HepG2 (cell line): ENCODE data around the gene TOR4A. TPM values are rescaled to one million over a fixed set of nuclear protein-coding genes. Genes with fewer than 3 reads are reported as not detected.
A peak's percentile ranks its signal among the peaks of the same experiment; 100 is the strongest.

ENCODE experiments used
- ATF3 ChIP-seq: sonication (generic); formaldehyde crosslinking; IDR thresholded peaks from 2 replicates; pipeline ENCODE4 v1.4.0; 2020; ENCODE audit warnings: missing genetic modification reagents
- CEBPG ChIP-seq: IDR thresholded peaks from 2 replicates; pipeline ENCODE4 v1.6.1; 2016
- HNRNPLL ChIP-seq: fragments of 200-400 bp; formaldehyde crosslinking; IDR thresholded peaks from 2 replicates; pipeline ENCODE4 v1.6.1; 2017; ENCODE audit warnings: mild to moderate bottlenecking, low read depth, low read length; ENCODE audit not compliant: poor library complexity, severe bottlenecking
- KDM4B ChIP-seq: sonication (generic); formaldehyde crosslinking; IDR thresholded peaks from 2 replicates; pipeline ENCODE4 v1.4.0; 2020; ENCODE audit warnings: missing genetic modification reagents
- MED1 ChIP-seq: sonication (generic); formaldehyde crosslinking; IDR thresholded peaks from 2 replicates; pipeline ENCODE4 v1.4.0; 2020; ENCODE audit warnings: missing genetic modification reagents
- MXD1 ChIP-seq: sonication (generic); formaldehyde crosslinking; IDR thresholded peaks from 2 replicates; pipeline ENCODE4 v1.4.0; 2020; ENCODE audit warnings: mild to moderate bottlenecking, missing genetic modification reagents
- NR2F6 ChIP-seq, 2 experiments: IDR thresholded peaks; 2 replicates each; pipeline ENCODE4 v1.6.1; 2016; ENCODE audit warnings: antibody characterized with exemption in 1 of 2, mild to moderate bottlenecking in 1 of 2
- PHF21A ChIP-seq: sonication (generic); formaldehyde crosslinking; IDR thresholded peaks from 2 replicates; pipeline ENCODE4 v1.5.0; 2020; ENCODE audit warnings: mild to moderate bottlenecking, missing genetic modification reagents
- POGK ChIP-seq: sonication (generic); formaldehyde crosslinking; conservative IDR thresholded peaks from 2 replicates; pipeline ENCODE4 v1.8.0; 2022; ENCODE audit warnings: mild to moderate bottlenecking, moderate library complexity, missing genetic modification reagents
- RBM39 ChIP-seq: fragments of 200-400 bp; formaldehyde crosslinking; IDR thresholded peaks from one replicate; pipeline ENCODE4 v1.6.1; 2018; ENCODE audit warnings: antibody characterized with exemption, mild to moderate bottlenecking, low read depth, low read length; ENCODE audit not compliant: poor library complexity, severe bottlenecking
- SKI ChIP-seq: fragments of 450-650 bp; IDR thresholded peaks from one replicate; pipeline ENCODE4 v1.6.1; 2018; ENCODE audit warnings: mild to moderate bottlenecking; ENCODE audit not compliant: partially characterized antibody
- SRSF9 ChIP-seq: fragments of 200-400 bp; formaldehyde crosslinking; IDR thresholded peaks from 2 replicates; pipeline ENCODE4 v1.6.1; 2018; ENCODE audit warnings: borderline replicate concordance, mild to moderate bottlenecking, low read depth, low read length; ENCODE audit not compliant: insufficient read depth, poor library complexity, severe bottlenecking
- TCF7L2 ChIP-seq: IDR thresholded peaks from 2 replicates; pipeline ENCODE4 v1.6.1; 2011; ENCODE audit warnings: mild to moderate bottlenecking, low read depth, low read length, moderate library complexity
- TFDP2 ChIP-seq: sonication (generic); formaldehyde crosslinking; IDR thresholded peaks from 2 replicates; pipeline ENCODE4 v1.4.0; 2020; ENCODE audit warnings: missing genetic modification reagents
- ZNF292 ChIP-seq: sonication (generic); formaldehyde crosslinking; IDR thresholded peaks from 2 replicates; pipeline ENCODE4 v1.8.1; 2022; ENCODE audit warnings: mild to moderate bottlenecking, low read depth, missing genetic modification reagents, borderline replicate concordance
- ZNF691 ChIP-seq: sonication (generic); formaldehyde crosslinking; IDR thresholded peaks from 2 replicates; pipeline ENCODE4 v1.4.0; 2020; ENCODE audit warnings: missing genetic modification reagents, low read depth, mild to moderate bottlenecking, borderline replicate concordance
- ZNF776 ChIP-seq: sonication (generic); formaldehyde crosslinking; IDR thresholded peaks from 2 replicates; pipeline ENCODE4 v1.4.0; 2020; ENCODE audit warnings: mild to moderate bottlenecking, missing genetic modification reagents
- ZNF800 ChIP-seq: sonication (generic); formaldehyde crosslinking; IDR thresholded peaks from 2 replicates; pipeline ENCODE4 v1.4.0; 2020; ENCODE audit warnings: missing genetic modification reagents
- ZSCAN20 ChIP-seq: sonication (generic); formaldehyde crosslinking; IDR thresholded peaks from 2 replicates; pipeline ENCODE4 v1.4.0; 2020; ENCODE audit warnings: missing genetic modification reagents, mild to moderate bottlenecking, borderline replicate concordance
- ZSCAN25 ChIP-seq: sonication (generic); formaldehyde crosslinking; IDR thresholded peaks from 2 replicates; pipeline ENCODE4 v1.8.0; 2022; ENCODE audit warnings: mild to moderate bottlenecking, missing genetic modification reagents
- polyA plus RNA-seq, 8 experiments: library from polyadenylated mRNA; depleted of rRNA in 3 of 8; stranded (reverse) in 7 of 8; unstranded in 1 of 8; fragments of >200 nt; fragmentation: Illumina TruSeq in 4 of 8; extraction: Trizol in 4 of 8; gene quantifications; 2 replicates each; pipeline versions ENCODE4 v1.2.1 to v1.2.3, GENCODE V29; 2011 to 2016; ENCODE audit warnings: low read depth in 4 of 8, missing spikeins in 1 of 8, mixed read lengths in 1 of 8; ENCODE audit not compliant: insufficient read depth in 1 of 8
- total RNA-seq, 5 experiments: library from RNA; depleted of rRNA; stranded (reverse); fragments of >200 nt; fragmentation: Illumina TruSeq; extraction: Trizol; gene quantifications; 2 replicates each; pipeline ENCODE4 v1.2.3, GENCODE V29; 2016; ENCODE audit warnings: low read depth in 1 of 5

Gene TOR4A
- total and polyA plus RNA-seq, 2 of the 13 experiments (the other 11 are each of a cell fraction or from before 2014, with no cell fraction given), result 11.1 to 14.2 TPM

- TF ChIP-seq ZNF691 (CRISPR knock-in tag) (no peak), ZNF800 (CRISPR knock-in tag) (no peak; the same call in 1 of the 2 replicates), TCF7L2 (no peak), MED1 (CRISPR knock-in tag) (no peak), SKI (no peak), KDM4B (CRISPR knock-in tag) (no peak), TFDP2 (CRISPR knock-in tag) (no peak), PHF21A (CRISPR knock-in tag) (no peak), NR2F6 (IDR thresholded peaks at IDR 0.05) (peak; percentile 9; the same call in 1 of the 2 replicates), NR2F6 (CRISPR knock-in tag; IDR thresholded peaks at IDR 0.05) (no peak), HNRNPLL (no peak), ZNF292 (CRISPR knock-in tag) (peak; percentile 66; the same call in 1 of the 2 replicates), SRSF9 (no peak), CEBPG (CRISPR knock-in tag) (no peak), ATF3 (CRISPR knock-in tag) (no peak), RBM39 (no peak), ZSCAN25 (no peak), MXD1 (CRISPR knock-in tag) (peak; percentile 64), POGK (CRISPR knock-in tag) (0 out of 2 replicates have a peak, but pooled peaks have one; percentile 43), ZNF776 (peak; percentile 60; the same call in 1 of the 2 replicates), ZSCAN20 (CRISPR knock-in tag) (no peak)
These were observed 23.6 kb upstream of the TOR4A start (continued) for GRCh38 chr9:137253717-137254623.
